WTC11 (cell line): ENCODE data around the gene RPP30. TPM values are rescaled to one million over a fixed set of nuclear protein-coding genes. Genes with fewer than 3 reads are reported as not detected.

Source experiments
- ATAC-seq: fragments of 200-7000 bp; cut with Tn5 transposase; 2 replicates; pipeline ENCODE4 v1.10.0; 2021; ENCODE audit warnings: mild to moderate bottlenecking, moderate library complexity
- CTCF ChIA-PET: fragments of 300-600 bp; sonication (Branson Sonifier 250); formaldehyde crosslinking; loops from one replicate; lab custom pipeline; 2021; ENCODE audit warnings: antibody characterized with exemption; lab: Charles Lee
- POLR2A ChIA-PET: fragments of 350-600 bp; sonication (Branson Sonifier 250); formaldehyde crosslinking; loops from one replicate; lab custom pipeline; 2021; ENCODE audit warnings: antibody characterized with exemption; lab: Charles Lee
- DNase-seq: peaks from one replicate; pipeline ENCODE4 v3.0.0; 2021; ENCODE audit warnings: low spot score
- H3K27ac Mint-ChIP-seq: 2 replicates; pipeline ENCODE4 v1.8.0; 2021; ENCODE audit warnings: mixed read lengths
- H3K27me3 Mint-ChIP-seq: 2 replicates; pipeline ENCODE4 v1.8.0; 2021; ENCODE audit warnings: low read depth, mild to moderate bottlenecking, moderate library complexity, mixed read lengths
- H3K36me3 Mint-ChIP-seq: 2 replicates; pipeline ENCODE4 v1.8.0; 2021; ENCODE audit warnings: mixed read lengths
- H3K4me1 Mint-ChIP-seq: 2 replicates; pipeline ENCODE4 v1.8.0; 2022; ENCODE audit warnings: mixed read lengths
- H3K4me3 Mint-ChIP-seq: 2 replicates; pipeline ENCODE4 v1.8.0; 2021; ENCODE audit warnings: mild to moderate bottlenecking, moderate library complexity, mixed read lengths
- H3K9me3 Mint-ChIP-seq: 2 replicates; pipeline ENCODE4 v1.8.0; 2021; ENCODE audit warnings: mixed read lengths
- ATF2 ChIP-seq: sonication (generic); formaldehyde crosslinking; IDR thresholded peaks from 2 replicates; pipeline ENCODE4 v1.8.1; 2022; ENCODE audit warnings: low read depth, missing genetic modification reagents, borderline replicate concordance
- CBFB ChIP-seq: sonication (generic); formaldehyde crosslinking; IDR thresholded peaks from 2 replicates; pipeline ENCODE4 v1.8.1; 2022; ENCODE audit warnings: mild to moderate bottlenecking, low read depth, missing genetic modification reagents
- ELF4 ChIP-seq: sonication (generic); formaldehyde crosslinking; IDR thresholded peaks from 2 replicates; pipeline ENCODE4 v1.8.1; 2022; ENCODE audit warnings: low read depth, mild to moderate bottlenecking, moderate library complexity, missing genetic modification reagents
- ETV6 ChIP-seq: sonication (generic); formaldehyde crosslinking; IDR thresholded peaks from 2 replicates; pipeline ENCODE4 v1.8.1; 2022; ENCODE audit warnings: mild to moderate bottlenecking, missing genetic modification reagents
- GRHL2 ChIP-seq: fragments of 250-450 bp; sonication (Bioruptor Pico); IDR thresholded peaks from 2 replicates; pipeline ENCODE4 v1.8.0; 2022; ENCODE audit warnings: mild to moderate bottlenecking, moderate library complexity; ENCODE audit not compliant: insufficient replicate concordance, severe bottlenecking
- GTF2I ChIP-seq: fragments of 250-450 bp; sonication (Bioruptor Pico); conservative IDR thresholded peaks from 2 replicates; pipeline ENCODE4 v1.4.0; 2021; ENCODE audit warnings: mild to moderate bottlenecking
- KAT7 ChIP-seq: sonication (generic); formaldehyde crosslinking; IDR thresholded peaks from 2 replicates; pipeline ENCODE4 v1.8.1; 2023; ENCODE audit warnings: missing genetic modification reagents, mild to moderate bottlenecking, borderline replicate concordance
- MYBL2 ChIP-seq: sonication (generic); formaldehyde crosslinking; IDR thresholded peaks from 2 replicates; pipeline ENCODE4 v1.8.1; 2023; ENCODE audit warnings: mild to moderate bottlenecking, moderate library complexity, missing genetic modification reagents
- NR3C1 ChIP-seq: sonication (generic); formaldehyde crosslinking; conservative IDR thresholded peaks from 2 replicates; pipeline ENCODE4 v1.8.1; 2023; ENCODE audit warnings: low read depth, mild to moderate bottlenecking, missing genetic modification reagents
- ZBTB21 ChIP-seq: sonication (generic); formaldehyde crosslinking; IDR thresholded peaks from 2 replicates; pipeline ENCODE4 v1.8.1; 2023; ENCODE audit warnings: mild to moderate bottlenecking, missing genetic modification reagents, borderline replicate concordance
- ZBTB43 ChIP-seq: sonication (generic); formaldehyde crosslinking; IDR thresholded peaks from 2 replicates; pipeline ENCODE4 v1.8.1; 2023; ENCODE audit warnings: mild to moderate bottlenecking, missing genetic modification reagents
- ZMAT4 ChIP-seq: fragments of 250-450 bp; sonication (Bioruptor Pico); IDR thresholded peaks from 2 replicates; pipeline ENCODE4 v1.9.0; 2021; ENCODE audit warnings: mild to moderate bottlenecking
- ZNF263 ChIP-seq: sonication (generic); formaldehyde crosslinking; IDR thresholded peaks from 2 replicates; pipeline ENCODE4 v1.8.1; 2022; ENCODE audit warnings: low read depth, mild to moderate bottlenecking, moderate library complexity, missing genetic modification reagents
- ZNF396 ChIP-seq: fragments of 250-450 bp; sonication (Bioruptor Pico); IDR thresholded peaks from 2 replicates; pipeline ENCODE4 v1.8.0; 2021; ENCODE audit warnings: mild to moderate bottlenecking, moderate library complexity, borderline replicate concordance
- ZNF416 ChIP-seq: fragments of 250-450 bp; sonication (Bioruptor Pico); IDR thresholded peaks from 2 replicates; pipeline ENCODE4 v1.9.0; 2021; ENCODE audit warnings: mild to moderate bottlenecking, inconsistent platforms
- total RNA-seq: library from RNA; stranded (reverse); gene quantifications from 3 replicates; pipeline ENCODE4 v1.2.3, GENCODE V29; 2021
- TF ChIP-seq, protein P1 (sequence below): sonication (generic); formaldehyde crosslinking; IDR thresholded peaks from 2 replicates; pipeline ENCODE4 v1.8.0; 2022; ENCODE audit warnings: mild to moderate bottlenecking, missing genetic modification reagents
- TF ChIP-seq, protein P2 (sequence below): fragments of 250-450 bp; sonication (Bioruptor Pico); IDR thresholded peaks from 2 replicates; pipeline ENCODE4 v1.8.0; 2021; ENCODE audit warnings: mild to moderate bottlenecking
- TF ChIP-seq, protein P3 (sequence below): fragments of 200-600 bp; IDR thresholded peaks from 2 replicates; pipeline ENCODE4 v1.8.0; 2022; ENCODE audit warnings: antibody characterized with exemption
- TF ChIP-seq, protein P4 (sequence below): sonication (generic); formaldehyde crosslinking; IDR thresholded peaks from 2 replicates; pipeline ENCODE4 v1.8.0; 2022; ENCODE audit warnings: missing genetic modification reagents
- TF ChIP-seq, protein P5 (sequence below): fragments of 250-450 bp; sonication (Bioruptor Pico); IDR thresholded peaks from 2 replicates; pipeline ENCODE4 v1.9.0; 2021; ENCODE audit warnings: mild to moderate bottlenecking
- TF ChIP-seq, protein P6 (sequence below): sonication (generic); formaldehyde crosslinking; conservative IDR thresholded peaks from 2 replicates; pipeline ENCODE4 v1.8.1; 2022; ENCODE audit warnings: mild to moderate bottlenecking, missing genetic modification reagents

RPP30 gene
- total RNA-seq, 1 experiment from 2014 or later, result 56.4 TPM

DNA sequence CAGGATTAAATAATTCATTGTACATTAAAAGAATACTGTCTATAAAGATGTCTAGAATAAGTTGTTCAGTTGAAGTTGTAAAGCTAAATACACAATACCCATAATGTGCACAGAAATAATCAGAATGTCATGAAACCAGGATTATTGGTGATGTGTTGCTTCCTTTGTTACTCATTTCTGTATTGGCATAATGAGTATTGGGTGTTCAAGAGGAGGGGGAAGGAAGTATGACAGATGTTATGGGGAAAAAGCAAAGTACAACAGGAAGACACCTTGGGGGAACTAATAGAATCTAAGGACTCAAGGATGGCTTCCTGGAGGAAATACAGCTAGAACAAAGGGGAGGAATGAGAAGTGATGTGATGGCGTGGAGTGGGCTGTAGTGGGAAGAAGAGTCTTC lies 34.2 kb downstream of the RPP30 start:
- no peak for ATAC-seq
- ChIA-PET CTCF (no interaction called here), POLR2A (no interaction called here)
- no peaks in the 10 kb centered on the region for H3K36me3 Mint-ChIP-seq
- H3K27me3 Mint-ChIP-seq, result peaks cover 19% of the 10 kb centered on the region
- 0 out of 2 replicates have a peak, but pooled peaks cover 7% of the 10 kb centered on the region for H3K9me3 Mint-ChIP-seq
- no peak overlapping the region for H3K4me3 Mint-ChIP-seq
- DNase-seq, result no peak
- no peak overlapping the region for H3K27ac Mint-ChIP-seq
- no peaks in the 10 kb centered on the region for H3K4me1 Mint-ChIP-seq
- no peak for TF ChIP-seq CBFB (CRISPR knock-in tag)
- no peak for TF ChIP-seq GTF2I
- TF ChIP-seq, protein P1, sequence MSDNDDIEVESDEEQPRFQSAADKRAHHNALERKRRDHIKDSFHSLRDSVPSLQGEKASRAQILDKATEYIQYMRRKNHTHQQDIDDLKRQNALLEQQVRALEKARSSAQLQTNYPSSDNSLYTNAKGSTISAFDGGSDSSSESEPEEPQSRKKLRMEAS, result no peak
- TF ChIP-seq, protein P2, sequence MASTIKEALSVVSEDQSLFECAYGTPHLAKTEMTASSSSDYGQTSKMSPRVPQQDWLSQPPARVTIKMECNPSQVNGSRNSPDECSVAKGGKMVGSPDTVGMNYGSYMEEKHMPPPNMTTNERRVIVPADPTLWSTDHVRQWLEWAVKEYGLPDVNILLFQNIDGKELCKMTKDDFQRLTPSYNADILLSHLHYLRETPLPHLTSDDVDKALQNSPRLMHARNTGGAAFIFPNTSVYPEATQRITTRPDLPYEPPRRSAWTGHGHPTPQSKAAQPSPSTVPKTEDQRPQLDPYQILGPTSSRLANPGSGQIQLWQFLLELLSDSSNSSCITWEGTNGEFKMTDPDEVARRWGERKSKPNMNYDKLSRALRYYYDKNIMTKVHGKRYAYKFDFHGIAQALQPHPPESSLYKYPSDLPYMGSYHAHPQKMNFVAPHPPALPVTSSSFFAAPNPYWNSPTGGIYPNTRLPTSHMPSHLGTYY (CRISPR knock-in tag), result no peak
- TF ChIP-seq ZMAT4 (CRISPR knock-in tag), result no peak
- no peak for TF ChIP-seq GRHL2 (CRISPR knock-in tag)
- TF ChIP-seq ZNF416 (CRISPR knock-in tag), result no peak
- TF ChIP-seq NR3C1, result no peak
- TF ChIP-seq MYBL2 (CRISPR knock-in tag), result no peak
- TF ChIP-seq ZNF263 (CRISPR knock-in tag), result no peak

DNA sequence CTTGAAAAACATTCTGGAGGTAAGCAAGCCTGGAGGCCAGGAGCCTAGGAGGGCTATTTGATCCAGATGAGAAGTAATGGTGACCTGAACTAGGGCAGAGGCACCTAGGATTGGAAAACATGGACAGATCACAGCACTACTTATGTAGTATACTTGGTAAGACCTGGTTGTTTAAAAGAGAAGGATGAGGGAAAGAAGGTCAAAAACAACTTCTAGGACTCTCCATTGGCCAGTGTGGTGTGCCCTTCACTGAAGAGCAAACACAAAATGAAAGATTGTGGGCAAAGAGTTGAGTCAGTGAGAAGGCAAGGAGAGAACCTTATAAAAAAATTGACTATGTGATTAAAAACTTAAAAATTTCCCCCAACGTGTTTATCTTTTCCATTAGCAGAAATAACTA lies 34.8 kb downstream of the RPP30 start:
- Mint-ChIP-seq H3K27me3 (peaks cover 25% of the 10 kb centered on the region), H3K4me1 (peaks cover under 1% of the 10 kb centered on the region; the same call in 1 of the 2 replicates), H3K27ac (no peak overlapping the region), H3K9me3 (0 out of 2 replicates have a peak, but pooled peaks cover 7% of the 10 kb centered on the region), H3K36me3 (no peaks in the 10 kb centered on the region), H3K4me3 (no peak overlapping the region)
- POLR2A ChIA-PET, result no interaction called here
- TF ChIP-seq ATF2 (no peak), ZBTB43 (CRISPR knock-in tag) (no peak), ETV6 (CRISPR knock-in tag) (no peak), KAT7 (CRISPR knock-in tag) (no peak), ZNF396 (CRISPR knock-in tag) (no peak), GRHL2 (CRISPR knock-in tag) (no peak), ELF4 (no peak), ZBTB21 (CRISPR knock-in tag) (no peak)
- TF ChIP-seq, protein P3, sequence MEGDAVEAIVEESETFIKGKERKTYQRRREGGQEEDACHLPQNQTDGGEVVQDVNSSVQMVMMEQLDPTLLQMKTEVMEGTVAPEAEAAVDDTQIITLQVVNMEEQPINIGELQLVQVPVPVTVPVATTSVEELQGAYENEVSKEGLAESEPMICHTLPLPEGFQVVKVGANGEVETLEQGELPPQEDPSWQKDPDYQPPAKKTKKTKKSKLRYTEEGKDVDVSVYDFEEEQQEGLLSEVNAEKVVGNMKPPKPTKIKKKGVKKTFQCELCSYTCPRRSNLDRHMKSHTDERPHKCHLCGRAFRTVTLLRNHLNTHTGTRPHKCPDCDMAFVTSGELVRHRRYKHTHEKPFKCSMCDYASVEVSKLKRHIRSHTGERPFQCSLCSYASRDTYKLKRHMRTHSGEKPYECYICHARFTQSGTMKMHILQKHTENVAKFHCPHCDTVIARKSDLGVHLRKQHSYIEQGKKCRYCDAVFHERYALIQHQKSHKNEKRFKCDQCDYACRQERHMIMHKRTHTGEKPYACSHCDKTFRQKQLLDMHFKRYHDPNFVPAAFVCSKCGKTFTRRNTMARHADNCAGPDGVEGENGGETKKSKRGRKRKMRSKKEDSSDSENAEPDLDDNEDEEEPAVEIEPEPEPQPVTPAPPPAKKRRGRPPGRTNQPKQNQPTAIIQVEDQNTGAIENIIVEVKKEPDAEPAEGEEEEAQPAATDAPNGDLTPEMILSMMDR, result no peak
- TF ChIP-seq, protein P4, sequence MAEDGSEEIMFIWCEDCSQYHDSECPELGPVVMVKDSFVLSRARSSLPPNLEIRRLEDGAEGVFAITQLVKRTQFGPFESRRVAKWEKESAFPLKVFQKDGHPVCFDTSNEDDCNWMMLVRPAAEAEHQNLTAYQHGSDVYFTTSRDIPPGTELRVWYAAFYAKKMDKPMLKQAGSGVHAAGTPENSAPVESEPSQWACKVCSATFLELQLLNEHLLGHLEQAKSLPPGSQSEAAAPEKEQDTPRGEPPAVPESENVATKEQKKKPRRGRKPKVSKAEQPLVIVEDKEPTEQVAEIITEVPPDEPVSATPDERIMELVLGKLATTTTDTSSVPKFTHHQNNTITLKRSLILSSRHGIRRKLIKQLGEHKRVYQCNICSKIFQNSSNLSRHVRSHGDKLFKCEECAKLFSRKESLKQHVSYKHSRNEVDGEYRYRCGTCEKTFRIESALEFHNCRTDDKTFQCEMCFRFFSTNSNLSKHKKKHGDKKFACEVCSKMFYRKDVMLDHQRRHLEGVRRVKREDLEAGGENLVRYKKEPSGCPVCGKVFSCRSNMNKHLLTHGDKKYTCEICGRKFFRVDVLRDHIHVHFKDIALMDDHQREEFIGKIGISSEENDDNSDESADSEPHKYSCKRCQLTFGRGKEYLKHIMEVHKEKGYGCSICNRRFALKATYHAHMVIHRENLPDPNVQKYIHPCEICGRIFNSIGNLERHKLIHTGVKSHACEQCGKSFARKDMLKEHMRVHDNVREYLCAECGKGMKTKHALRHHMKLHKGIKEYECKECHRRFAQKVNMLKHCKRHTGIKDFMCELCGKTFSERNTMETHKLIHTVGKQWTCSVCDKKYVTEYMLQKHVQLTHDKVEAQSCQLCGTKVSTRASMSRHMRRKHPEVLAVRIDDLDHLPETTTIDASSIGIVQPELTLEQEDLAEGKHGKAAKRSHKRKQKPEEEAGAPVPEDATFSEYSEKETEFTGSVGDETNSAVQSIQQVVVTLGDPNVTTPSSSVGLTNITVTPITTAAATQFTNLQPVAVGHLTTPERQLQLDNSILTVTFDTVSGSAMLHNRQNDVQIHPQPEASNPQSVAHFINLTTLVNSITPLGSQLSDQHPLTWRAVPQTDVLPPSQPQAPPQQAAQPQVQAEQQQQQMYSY, result no peak
- TF ChIP-seq, protein P5, sequence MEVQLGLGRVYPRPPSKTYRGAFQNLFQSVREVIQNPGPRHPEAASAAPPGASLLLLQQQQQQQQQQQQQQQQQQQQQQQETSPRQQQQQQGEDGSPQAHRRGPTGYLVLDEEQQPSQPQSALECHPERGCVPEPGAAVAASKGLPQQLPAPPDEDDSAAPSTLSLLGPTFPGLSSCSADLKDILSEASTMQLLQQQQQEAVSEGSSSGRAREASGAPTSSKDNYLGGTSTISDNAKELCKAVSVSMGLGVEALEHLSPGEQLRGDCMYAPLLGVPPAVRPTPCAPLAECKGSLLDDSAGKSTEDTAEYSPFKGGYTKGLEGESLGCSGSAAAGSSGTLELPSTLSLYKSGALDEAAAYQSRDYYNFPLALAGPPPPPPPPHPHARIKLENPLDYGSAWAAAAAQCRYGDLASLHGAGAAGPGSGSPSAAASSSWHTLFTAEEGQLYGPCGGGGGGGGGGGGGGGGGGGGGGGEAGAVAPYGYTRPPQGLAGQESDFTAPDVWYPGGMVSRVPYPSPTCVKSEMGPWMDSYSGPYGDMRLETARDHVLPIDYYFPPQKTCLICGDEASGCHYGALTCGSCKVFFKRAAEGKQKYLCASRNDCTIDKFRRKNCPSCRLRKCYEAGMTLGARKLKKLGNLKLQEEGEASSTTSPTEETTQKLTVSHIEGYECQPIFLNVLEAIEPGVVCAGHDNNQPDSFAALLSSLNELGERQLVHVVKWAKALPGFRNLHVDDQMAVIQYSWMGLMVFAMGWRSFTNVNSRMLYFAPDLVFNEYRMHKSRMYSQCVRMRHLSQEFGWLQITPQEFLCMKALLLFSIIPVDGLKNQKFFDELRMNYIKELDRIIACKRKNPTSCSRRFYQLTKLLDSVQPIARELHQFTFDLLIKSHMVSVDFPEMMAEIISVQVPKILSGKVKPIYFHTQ, result no peak
- TF ChIP-seq, protein P6, sequence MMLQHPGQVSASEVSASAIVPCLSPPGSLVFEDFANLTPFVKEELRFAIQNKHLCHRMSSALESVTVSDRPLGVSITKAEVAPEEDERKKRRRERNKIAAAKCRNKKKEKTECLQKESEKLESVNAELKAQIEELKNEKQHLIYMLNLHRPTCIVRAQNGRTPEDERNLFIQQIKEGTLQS, result no peak
- TF ChIP-seq, protein P1, result no peak
- no peak for ATAC-seq
- CTCF ChIA-PET, result interaction anchor here (0.6 kb wide), 1 partner anchor 64 kb away, joined by 3 read pairs; no protein-coding TSS in a partner anchor
- no peak for DNase-seq
